ENCODE results near the gene PRMT3. TPM values are rescaled to one million over a fixed set of nuclear protein-coding genes. Genes with fewer than 3 reads are reported as not detected.
A peak's percentile ranks its signal among the peaks of the same experiment; 100 is the strongest.
"Not testable (repeated sequence)": the region's sequence is repeated elsewhere in the genome, so short reads cannot be mapped to it uniquely, and the experiment has no call there.

The PRMT3 gene
- total and polyA plus RNA-seq, 5 donors, result 9.8 to 16.3 (median 12.8) TPM

DNA sequence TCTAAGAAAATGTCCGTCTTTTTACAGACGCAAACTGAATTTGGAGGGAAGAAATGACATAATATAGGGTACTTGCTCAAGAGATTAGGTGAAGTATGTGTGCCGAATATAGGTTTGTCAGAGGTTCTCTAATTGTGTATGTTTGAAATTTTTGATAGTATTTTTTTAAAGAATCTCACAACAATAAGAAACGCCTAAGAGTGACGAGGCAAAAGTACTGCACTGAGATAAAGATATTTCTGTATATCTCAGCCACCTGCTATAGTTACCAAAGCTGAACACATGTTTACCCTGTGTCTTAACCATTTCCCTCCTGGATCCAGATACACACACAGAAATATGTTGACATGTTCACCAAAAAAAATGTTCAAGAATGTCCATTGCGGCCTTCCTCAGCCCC lies 92.0 kb downstream of the PRMT3 start:
- Histone ChIP-seq H3K27me3 (ENCODE audit: control insufficient read depth, insufficient read depth) (no peaks in the 10 kb centered on the region), H3K4me3 (ENCODE audit: low read length) (no peak overlapping the region), H3K9me3 (ENCODE audit: control insufficient read depth, low read length) (no peaks in the 10 kb centered on the region), H3K4me1 (ENCODE audit: control insufficient read depth, insufficient read depth, low read length) (no peaks in the 10 kb centered on the region), H3K27ac (ENCODE audit: low read length) (no peak overlapping the region)
- WGBS, result 91% methylated on average over 6 of the region's 6 CpGs
- no peak for ATAC-seq
- DNase-seq, result no peak
- intact Hi-C loops (cut with DNase I), result no loop called here

- Histone ChIP-seq H3K4me1 (ENCODE audit: control insufficient read depth, insufficient read depth, low read length) (no peaks in the 10 kb centered on the region), H3K9me3 (ENCODE audit: control insufficient read depth, low read length) (no peaks in the 10 kb centered on the region), H3K27ac (ENCODE audit: low read length) (no peak overlapping the region), H3K27me3 (ENCODE audit: control insufficient read depth, insufficient read depth) (no peaks in the 10 kb centered on the region), H3K4me3 (ENCODE audit: low read length) (no peak overlapping the region)
- intact Hi-C loops (cut with DNase I), result no loop called here
- 99% methylated on average over 1 of the region's 1 CpG for WGBS
- DNase-seq (no peak), ATAC-seq (no peak)
Measured at GRCh38 chr11:20483931-20484330, 96.4 kb downstream of the PRMT3 start.

- intact Hi-C loops (cut with DNase I); H3K4me1 ChIP-seq (ENCODE audit: control insufficient read depth, insufficient read depth, low read length); H3K9me3 ChIP-seq (ENCODE audit: control insufficient read depth, low read length); H3K27me3 ChIP-seq (ENCODE audit: control insufficient read depth, insufficient read depth); ATAC-seq; H3K4me3 ChIP-seq (ENCODE audit: low read length); H3K27ac ChIP-seq (ENCODE audit: low read length); DNase-seq: not testable (repeated sequence)
- 90% methylated on average over 1 of the region's 1 CpG for WGBS
Measured at GRCh38 chr11:20484416-20484815, 96.9 kb downstream of the PRMT3 start.

GRCh38 chr11:20488352-20488751 lies 100.8 kb downstream of the PRMT3 start:
- Histone ChIP-seq H3K27me3 (ENCODE audit: control insufficient read depth, insufficient read depth) (no peaks in the 10 kb centered on the region), H3K4me3 (ENCODE audit: low read length) (no peak overlapping the region), H3K9me3 (ENCODE audit: control insufficient read depth, low read length) (no peaks in the 10 kb centered on the region), H3K4me1 (ENCODE audit: control insufficient read depth, insufficient read depth, low read length) (no peaks in the 10 kb centered on the region), H3K27ac (ENCODE audit: low read length) (no peak overlapping the region)
- DNase-seq (no peak), ATAC-seq (no peak)
- intact Hi-C loops (cut with DNase I), result no loop called here
- WGBS, result 73% methylated on average over 1 of the region's 1 CpG

GRCh38 chr11:20489948-20490347 lies 102.4 kb downstream of the PRMT3 start:
- Histone ChIP-seq H3K27me3 (ENCODE audit: control insufficient read depth, insufficient read depth) (no peaks in the 10 kb centered on the region), H3K27ac (ENCODE audit: low read length) (no peak overlapping the region), H3K4me3 (ENCODE audit: low read length) (no peak overlapping the region), H3K9me3 (ENCODE audit: control insufficient read depth, low read length) (no peaks in the 10 kb centered on the region), H3K4me1 (ENCODE audit: control insufficient read depth, insufficient read depth, low read length) (no peaks in the 10 kb centered on the region)
- intact Hi-C loops (cut with DNase I), result no loop called here
- DNase-seq (no peak), ATAC-seq (no peak)
- WGBS, result 85% methylated on average over 1 of the region's 1 CpG

DNA sequence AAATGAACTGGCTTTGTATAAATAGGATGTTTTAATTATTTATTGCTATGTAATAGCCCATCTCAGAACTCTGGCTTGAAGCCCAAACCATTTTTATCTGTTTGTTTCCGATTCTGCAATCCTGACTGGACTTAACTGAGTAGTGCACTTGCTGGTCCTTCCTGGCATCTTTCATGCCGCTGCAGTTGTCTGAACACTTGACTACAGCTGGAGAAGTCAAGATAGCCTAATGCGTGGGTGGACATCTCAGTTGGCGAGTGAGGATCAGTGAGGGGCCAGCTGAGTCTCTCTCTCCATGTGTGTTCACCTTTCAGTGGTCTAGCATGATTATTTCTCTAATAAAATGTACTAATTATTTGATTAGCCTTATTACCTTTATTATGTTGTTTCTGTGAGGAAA lies 105.8 kb downstream of the PRMT3 start:
- WGBS, result 63% methylated on average over 4 of the region's 4 CpGs

GRCh38 chr11:20497124-20497792 lies 109.7 kb downstream of the PRMT3 start:
- intact Hi-C loops (cut with DNase I), result no loop called here
- no peak for DNase-seq
- 83% methylated on average over 5 of the region's 5 CpGs for WGBS

More for the DNA sequence above, 105.8 kb downstream of the PRMT3 start:
- H3K9me3 ChIP-seq (ENCODE audit: control insufficient read depth, low read length), result no peaks in the 10 kb centered on the region
- no peak overlapping the region for H3K4me3 ChIP-seq (ENCODE audit: low read length)
- no peaks in the 10 kb centered on the region for H3K4me1 ChIP-seq (ENCODE audit: control insufficient read depth, insufficient read depth, low read length)
- no peak for DNase-seq
- intact Hi-C loops (cut with DNase I), result no loop called here
- H3K27ac ChIP-seq (ENCODE audit: low read length), result no peak overlapping the region
- ATAC-seq, result no peak
- no peaks in the 10 kb centered on the region for H3K27me3 ChIP-seq (ENCODE audit: control insufficient read depth, insufficient read depth)

DNA sequence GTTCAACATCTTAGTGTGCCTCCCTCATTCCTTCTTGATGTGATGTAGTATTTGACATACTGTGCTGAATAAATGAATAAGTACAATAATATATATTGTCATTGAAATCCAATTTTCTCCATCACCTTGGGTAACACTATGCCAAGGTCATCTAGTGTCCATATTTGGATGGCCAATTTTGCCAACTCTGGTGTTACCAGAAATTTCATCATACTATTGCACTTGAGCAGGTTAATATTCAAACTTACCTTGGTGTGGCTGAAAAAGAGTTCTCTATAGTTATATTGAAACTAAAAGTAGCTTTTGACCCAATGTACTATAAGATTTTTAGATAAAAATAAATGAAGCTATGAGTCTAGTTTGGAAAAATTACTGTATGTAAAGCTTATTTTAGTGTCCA lies 113.7 kb downstream of the PRMT3 start:
- no peaks in the 10 kb centered on the region for H3K9me3 ChIP-seq (ENCODE audit: control insufficient read depth, low read length)
- H3K27ac ChIP-seq (ENCODE audit: low read length), result no peak overlapping the region
- no peaks in the 10 kb centered on the region for H3K4me1 ChIP-seq (ENCODE audit: control insufficient read depth, insufficient read depth, low read length)
- intact Hi-C loops (cut with DNase I), result no loop called here
- no peak overlapping the region for H3K4me3 ChIP-seq (ENCODE audit: low read length)
- ATAC-seq (no peak), DNase-seq (no peak)
- H3K27me3 ChIP-seq (ENCODE audit: control insufficient read depth, insufficient read depth), result no peaks in the 10 kb centered on the region

More at GRCh38 chr11:20497124-20497792, 109.7 kb downstream of the PRMT3 start:
- no peaks in the 10 kb centered on the region for H3K4me1 ChIP-seq (ENCODE audit: control insufficient read depth, insufficient read depth, low read length)
- ATAC-seq, result no peak
- no peak overlapping the region for H3K27ac ChIP-seq (ENCODE audit: low read length)
- no peaks in the 10 kb centered on the region for H3K9me3 ChIP-seq (ENCODE audit: control insufficient read depth, low read length)
- H3K27me3 ChIP-seq (ENCODE audit: control insufficient read depth, insufficient read depth), result no peaks in the 10 kb centered on the region
- no peak overlapping the region for H3K4me3 ChIP-seq (ENCODE audit: low read length)

- H3K9me3 ChIP-seq (ENCODE audit: control insufficient read depth, low read length), result no peaks in the 10 kb centered on the region
- no peak for ATAC-seq
- no peak overlapping the region for H3K27ac ChIP-seq (ENCODE audit: low read length)
- DNase-seq, result no peak
- 85% methylated on average over 4 of the region's 4 CpGs for WGBS
- no peak overlapping the region for H3K4me3 ChIP-seq (ENCODE audit: low read length)
- no peaks in the 10 kb centered on the region for H3K27me3 ChIP-seq (ENCODE audit: control insufficient read depth, insufficient read depth)
- intact Hi-C loops (cut with DNase I), result no loop called here
- H3K4me1 ChIP-seq (ENCODE audit: control insufficient read depth, insufficient read depth, low read length), result no peaks in the 10 kb centered on the region
Measured at GRCh38 chr11:20501971-20502370, 114.5 kb downstream of the PRMT3 start.

DNA sequence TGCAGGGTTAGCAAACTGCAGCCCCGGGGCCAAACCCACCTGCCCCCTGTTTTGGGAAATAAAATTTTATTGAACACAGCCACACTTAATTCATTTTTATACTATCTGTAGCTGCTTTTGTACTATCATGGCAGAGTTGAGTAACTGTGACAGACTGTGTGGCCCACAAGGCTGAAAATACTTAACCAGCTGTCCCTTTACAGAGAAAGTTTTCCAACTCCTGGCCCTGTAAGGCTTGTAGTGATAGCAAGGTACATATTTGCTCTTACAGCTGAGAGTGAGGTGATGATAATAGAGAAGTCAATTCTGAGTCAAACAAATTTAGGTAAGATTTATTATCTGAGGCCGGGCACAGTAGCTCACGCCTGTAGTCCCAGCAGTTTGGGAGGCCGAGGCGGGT lies 124.5 kb downstream of the PRMT3 start:
- DNase-seq, result no peak
- ATAC-seq, result peak in 1 of 2 donors; percentile 33
- intact Hi-C loops (cut with DNase I), result no loop called here

DNA sequence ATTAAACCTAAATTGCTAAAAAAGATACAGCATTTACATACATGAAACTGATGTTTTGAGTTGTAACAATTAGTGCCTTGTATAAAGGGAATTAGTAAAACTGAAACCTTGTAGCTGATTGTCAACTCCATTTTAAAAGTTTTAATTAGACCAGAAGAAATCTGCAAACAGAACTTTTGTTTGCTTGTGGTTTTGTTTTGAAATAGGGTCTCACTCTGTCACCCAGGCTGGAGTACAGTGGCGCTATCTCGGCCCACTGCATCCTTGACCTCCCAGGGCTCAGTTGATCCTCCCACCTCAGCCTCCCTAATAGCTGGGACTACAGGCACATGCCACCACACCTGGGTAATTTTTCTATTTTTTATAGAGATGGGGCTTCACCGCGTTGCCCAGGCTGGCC lies 125.4 kb downstream of the PRMT3 start:
- Histone ChIP-seq H3K27me3 (ENCODE audit: control insufficient read depth, insufficient read depth) (no peaks in the 10 kb centered on the region), H3K27ac (ENCODE audit: low read length) (no peak overlapping the region), H3K4me1 (ENCODE audit: control insufficient read depth, insufficient read depth, low read length) (no peaks in the 10 kb centered on the region), H3K9me3 (ENCODE audit: control insufficient read depth, low read length) (no peaks in the 10 kb centered on the region), H3K4me3 (ENCODE audit: low read length) (no peak overlapping the region)
- DNase-seq, result no peak
- intact Hi-C loops (cut with DNase I), result no loop called here
- no peak for ATAC-seq
- 93% methylated on average over 4 of the region's 4 CpGs for WGBS

More for the DNA sequence above, 124.5 kb downstream of the PRMT3 start:
- H3K27me3 ChIP-seq (ENCODE audit: control insufficient read depth, insufficient read depth), result no peaks in the 10 kb centered on the region
- H3K4me3 ChIP-seq (ENCODE audit: low read length), result no peak overlapping the region
- 86% methylated on average over 5 of the region's 5 CpGs for WGBS
- H3K9me3 ChIP-seq (ENCODE audit: control insufficient read depth, low read length), result no peaks in the 10 kb centered on the region
- H3K27ac ChIP-seq (ENCODE audit: low read length), result no peak overlapping the region
- H3K4me1 ChIP-seq (ENCODE audit: control insufficient read depth, insufficient read depth, low read length), result no peaks in the 10 kb centered on the region

- WGBS, result 84% methylated on average over 7 of the region's 7 CpGs
- intact Hi-C loops (cut with DNase I), result no loop called here
- H3K27ac ChIP-seq (ENCODE audit: low read length), result no peak overlapping the region
- no peaks in the 10 kb centered on the region for H3K27me3 ChIP-seq (ENCODE audit: control insufficient read depth, insufficient read depth)
- H3K9me3 ChIP-seq (ENCODE audit: control insufficient read depth, low read length), result no peaks in the 10 kb centered on the region
- no peak overlapping the region for H3K4me3 ChIP-seq (ENCODE audit: low read length)
- no peaks in the 10 kb centered on the region for H3K4me1 ChIP-seq (ENCODE audit: control insufficient read depth, insufficient read depth, low read length)
- no peak for ATAC-seq
- no peak for DNase-seq
Measured at GRCh38 chr11:20518323-20518834, 130.9 kb downstream of the PRMT3 start.

All from right cardiac atrium (tissue), 5 donors.